GM12891 (cell line): ENCODE data around the gene KIF26A.

Experiments used
- PAX5 ChIP-seq: IDR thresholded peaks from 2 replicates; pipeline ENCODE4 v1.6.1; 2011; ENCODE audit warnings: low read length, moderate library complexity, mild to moderate bottlenecking; ENCODE audit not compliant: insufficient read depth, severe bottlenecking
- POLR2A ChIP-seq: IDR thresholded peaks from 2 replicates; pipeline ENCODE4 v1.6.1; 2011; ENCODE audit warnings: low read depth, low read length, control low read depth
- POLR2AphosphoS5 ChIP-seq: IDR thresholded peaks from 2 replicates; pipeline ENCODE4 v1.6.1; 2011; ENCODE audit warnings: low read depth, low read length, control low read depth
- POU2F2 ChIP-seq: IDR thresholded peaks from 2 replicates; pipeline ENCODE4 v1.6.1; 2011; ENCODE audit warnings: low read depth, mild to moderate bottlenecking, control low read depth, low read length, moderate library complexity
- SPI1 ChIP-seq: IDR thresholded peaks from 2 replicates; pipeline ENCODE4 v1.6.1; 2011; ENCODE audit warnings: low read depth, low read length, control low read depth
- TAF1 ChIP-seq: IDR thresholded peaks from 2 replicates; pipeline ENCODE4 v1.6.1; 2011; ENCODE audit warnings: low read depth, low read length, control low read depth

DNA sequence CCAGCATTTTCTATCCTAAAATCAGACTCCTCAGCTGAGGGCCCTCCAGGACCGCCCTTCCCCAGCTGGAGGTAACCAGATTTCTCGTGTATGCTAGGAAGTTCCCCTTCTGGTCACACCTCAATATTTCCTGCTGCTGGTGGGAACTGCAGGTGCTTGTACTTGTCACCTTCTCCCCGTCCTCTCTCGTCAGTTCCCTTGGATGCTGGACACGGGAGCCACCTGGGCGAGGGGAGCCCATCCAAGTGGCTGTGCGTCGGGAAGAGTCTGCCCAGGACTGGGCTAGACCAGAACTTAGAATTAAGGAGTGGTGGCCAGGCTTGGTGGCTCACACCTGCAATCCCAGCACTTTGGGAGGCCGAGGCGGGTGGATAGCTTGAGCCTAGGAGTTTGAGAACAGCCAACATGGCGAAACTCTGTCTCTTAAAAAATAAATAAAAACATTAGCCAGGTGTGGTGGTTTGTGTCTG, 23.2 kb upstream of the KIF26A start:
- TF ChIP-seq TAF1 (no peak), POLR2A (no peak), POU2F2 (no peak), POLR2AphosphoS5 (no peak), SPI1 (no peak), PAX5 (no peak)
